Panc1 (cell line): ENCODE measurements around the gene TBCD.

Experiments
- POLR2AphosphoS5 ChIP-seq: IDR thresholded peaks from 2 replicates; pipeline ENCODE4 v1.6.1; 2012; ENCODE audit warnings: mild to moderate bottlenecking, low read depth, low read length, moderate library complexity
- TF ChIP-seq, protein P1 (sequence below): fragments of 450-650 bp; IDR thresholded peaks from 2 replicates; pipeline ENCODE4 v1.5.1; 2017; ENCODE audit warnings: mild to moderate bottlenecking
- TF ChIP-seq, protein P2 (sequence below), 2 experiments: IDR thresholded peaks; 2 replicates each; pipeline ENCODE4 v1.6.1; 2011 to 2012; ENCODE audit warnings: low read depth in 2 of 2, control low read depth in 1 of 2, low read length in 1 of 2, mild to moderate bottlenecking in 1 of 2, moderate library complexity in 1 of 2; ENCODE audit not compliant: insufficient read depth in 1 of 2

DNA sequence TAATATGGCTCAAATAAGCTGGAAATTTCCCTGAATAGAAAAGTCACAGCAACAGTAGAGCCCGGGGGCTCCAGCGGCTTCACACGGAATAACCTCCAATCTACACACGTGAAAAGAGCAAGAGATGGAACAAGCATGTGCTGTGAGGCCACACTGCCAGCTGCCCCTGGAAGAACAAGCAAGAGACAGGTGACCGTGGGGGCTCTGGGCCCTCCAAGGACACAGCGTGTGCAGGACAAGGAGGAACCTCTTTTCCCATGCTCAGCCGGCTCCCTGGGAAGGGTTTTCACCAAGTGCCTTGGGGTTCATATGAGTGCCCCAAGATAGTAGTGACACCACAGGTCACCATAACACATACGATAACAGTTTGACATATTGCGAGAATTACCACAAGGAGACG is 198.1 kb downstream of the TBCD start:
- TF ChIP-seq, protein P1, sequence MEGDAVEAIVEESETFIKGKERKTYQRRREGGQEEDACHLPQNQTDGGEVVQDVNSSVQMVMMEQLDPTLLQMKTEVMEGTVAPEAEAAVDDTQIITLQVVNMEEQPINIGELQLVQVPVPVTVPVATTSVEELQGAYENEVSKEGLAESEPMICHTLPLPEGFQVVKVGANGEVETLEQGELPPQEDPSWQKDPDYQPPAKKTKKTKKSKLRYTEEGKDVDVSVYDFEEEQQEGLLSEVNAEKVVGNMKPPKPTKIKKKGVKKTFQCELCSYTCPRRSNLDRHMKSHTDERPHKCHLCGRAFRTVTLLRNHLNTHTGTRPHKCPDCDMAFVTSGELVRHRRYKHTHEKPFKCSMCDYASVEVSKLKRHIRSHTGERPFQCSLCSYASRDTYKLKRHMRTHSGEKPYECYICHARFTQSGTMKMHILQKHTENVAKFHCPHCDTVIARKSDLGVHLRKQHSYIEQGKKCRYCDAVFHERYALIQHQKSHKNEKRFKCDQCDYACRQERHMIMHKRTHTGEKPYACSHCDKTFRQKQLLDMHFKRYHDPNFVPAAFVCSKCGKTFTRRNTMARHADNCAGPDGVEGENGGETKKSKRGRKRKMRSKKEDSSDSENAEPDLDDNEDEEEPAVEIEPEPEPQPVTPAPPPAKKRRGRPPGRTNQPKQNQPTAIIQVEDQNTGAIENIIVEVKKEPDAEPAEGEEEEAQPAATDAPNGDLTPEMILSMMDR = no peak
- 0 out of 2 replicates have a peak, but pooled peaks have one; percentile 6 for TF ChIP-seq POLR2AphosphoS5
- TF ChIP-seq, protein P2, sequence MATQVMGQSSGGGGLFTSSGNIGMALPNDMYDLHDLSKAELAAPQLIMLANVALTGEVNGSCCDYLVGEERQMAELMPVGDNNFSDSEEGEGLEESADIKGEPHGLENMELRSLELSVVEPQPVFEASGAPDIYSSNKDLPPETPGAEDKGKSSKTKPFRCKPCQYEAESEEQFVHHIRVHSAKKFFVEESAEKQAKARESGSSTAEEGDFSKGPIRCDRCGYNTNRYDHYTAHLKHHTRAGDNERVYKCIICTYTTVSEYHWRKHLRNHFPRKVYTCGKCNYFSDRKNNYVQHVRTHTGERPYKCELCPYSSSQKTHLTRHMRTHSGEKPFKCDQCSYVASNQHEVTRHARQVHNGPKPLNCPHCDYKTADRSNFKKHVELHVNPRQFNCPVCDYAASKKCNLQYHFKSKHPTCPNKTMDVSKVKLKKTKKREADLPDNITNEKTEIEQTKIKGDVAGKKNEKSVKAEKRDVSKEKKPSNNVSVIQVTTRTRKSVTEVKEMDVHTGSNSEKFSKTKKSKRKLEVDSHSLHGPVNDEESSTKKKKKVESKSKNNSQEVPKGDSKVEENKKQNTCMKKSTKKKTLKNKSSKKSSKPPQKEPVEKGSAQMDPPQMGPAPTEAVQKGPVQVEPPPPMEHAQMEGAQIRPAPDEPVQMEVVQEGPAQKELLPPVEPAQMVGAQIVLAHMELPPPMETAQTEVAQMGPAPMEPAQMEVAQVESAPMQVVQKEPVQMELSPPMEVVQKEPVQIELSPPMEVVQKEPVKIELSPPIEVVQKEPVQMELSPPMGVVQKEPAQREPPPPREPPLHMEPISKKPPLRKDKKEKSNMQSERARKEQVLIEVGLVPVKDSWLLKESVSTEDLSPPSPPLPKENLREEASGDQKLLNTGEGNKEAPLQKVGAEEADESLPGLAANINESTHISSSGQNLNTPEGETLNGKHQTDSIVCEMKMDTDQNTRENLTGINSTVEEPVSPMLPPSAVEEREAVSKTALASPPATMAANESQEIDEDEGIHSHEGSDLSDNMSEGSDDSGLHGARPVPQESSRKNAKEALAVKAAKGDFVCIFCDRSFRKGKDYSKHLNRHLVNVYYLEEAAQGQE (IDR thresholded peaks at IDR 0.05; ENCODE audit: insufficient read depth in 1 of 2, low read depth in 2 of 2, low read length in 1 of 2) = no peak
